PC-3 (cell line): ENCODE measurements around the gene PITX1.
A peak's percentile ranks its signal among the peaks of the same experiment; 100 is the strongest.

Experiments
- CTCF ChIP-seq: fragments of 300-600 bp; sonication (generic); conservative IDR thresholded peaks from 2 replicates; pipeline ENCODE4 v1.5.1; 2017; ENCODE audit warnings: antibody characterized with exemption, low read depth, mild to moderate bottlenecking, low read length
- EZH2 ChIP-seq: fragments of 300-600 bp; sonication (generic); IDR thresholded peaks from one replicate; pipeline ENCODE4 v1.6.1; 2017; ENCODE audit warnings: antibody characterized with exemption, mild to moderate bottlenecking, low read length; ENCODE audit not compliant: unreplicated experiment
- EZH2phosphoT487 ChIP-seq: fragments of 300-600 bp; sonication (generic); IDR thresholded peaks from 2 replicates; pipeline ENCODE4 v1.6.1; 2018; ENCODE audit warnings: mild to moderate bottlenecking, antibody characterized with exemption, low read length, borderline replicate concordance

GRCh38 chr5:135010502-135011354 lies 23.3 kb downstream of the PITX1 start:
- TF ChIP-seq CTCF, result peak; percentile 48
- TF ChIP-seq EZH2, result no peak
- TF ChIP-seq EZH2phosphoT487, result no peak
